NCI-H82 treated with DMSO at 0.1 percent for 48 hours (cell line): Measurements from ENCODE around the gene ABHD3.
"Not testable (repeated sequence)": the region's sequence is repeated elsewhere in the genome, so short reads cannot be mapped to it uniquely, and the experiment has no call there.

Source experiments
- DNase-seq: peaks from one replicate; lab custom pipeline; 2025; ENCODE audit not compliant: unreplicated experiment; lab: John Stamatoyannopoulos, UW

The ABHD3 gene, protein sequence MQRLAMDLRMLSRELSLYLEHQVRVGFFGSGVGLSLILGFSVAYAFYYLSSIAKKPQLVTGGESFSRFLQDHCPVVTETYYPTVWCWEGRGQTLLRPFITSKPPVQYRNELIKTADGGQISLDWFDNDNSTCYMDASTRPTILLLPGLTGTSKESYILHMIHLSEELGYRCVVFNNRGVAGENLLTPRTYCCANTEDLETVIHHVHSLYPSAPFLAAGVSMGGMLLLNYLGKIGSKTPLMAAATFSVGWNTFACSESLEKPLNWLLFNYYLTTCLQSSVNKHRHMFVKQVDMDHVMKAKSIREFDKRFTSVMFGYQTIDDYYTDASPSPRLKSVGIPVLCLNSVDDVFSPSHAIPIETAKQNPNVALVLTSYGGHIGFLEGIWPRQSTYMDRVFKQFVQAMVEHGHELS

DNA sequence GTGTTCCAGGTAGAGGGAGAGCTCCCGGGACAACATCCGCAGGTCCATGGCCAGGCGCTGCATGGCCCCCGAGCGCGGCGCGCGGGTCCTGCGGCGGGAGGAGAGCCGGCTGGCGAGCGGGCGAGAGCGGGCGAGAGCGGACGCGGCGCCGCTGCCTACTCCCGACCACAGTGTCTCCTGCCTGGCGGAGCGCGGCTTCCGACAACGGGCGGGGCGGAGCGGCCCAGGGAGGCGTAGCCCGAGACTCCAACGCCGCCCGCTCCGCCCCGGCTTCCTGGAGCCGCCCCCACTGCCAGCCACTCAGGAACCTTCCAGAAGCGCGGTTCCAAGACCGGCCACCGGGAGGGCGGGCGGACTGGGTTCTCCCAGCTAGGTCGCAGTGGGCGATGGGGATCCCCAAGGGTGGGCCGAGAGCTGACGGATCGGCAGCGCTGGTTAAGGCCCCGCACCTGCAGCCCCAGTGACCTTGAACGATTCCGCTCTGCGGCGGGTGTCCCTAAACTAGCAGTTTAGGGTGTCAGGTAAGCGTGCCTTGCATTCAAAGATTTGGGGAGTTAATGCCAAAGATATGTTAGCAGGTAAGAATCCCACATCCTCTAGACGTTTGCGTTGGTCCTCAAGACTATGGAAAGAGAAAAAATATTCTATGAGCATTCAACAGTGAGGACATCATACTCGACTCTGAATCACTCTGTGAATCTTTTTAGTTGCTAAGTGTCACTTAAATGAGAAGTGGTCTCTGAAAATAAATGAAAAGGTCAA is at the start of gene ABHD3:
Gene ABHD3, minus strand, starts transcription at position 172 of the 762 bp plus-strand sequence. Its CDS starts 109 bp downstream, at position 63.
- DNase-seq = peak; percentile 59

DNA sequence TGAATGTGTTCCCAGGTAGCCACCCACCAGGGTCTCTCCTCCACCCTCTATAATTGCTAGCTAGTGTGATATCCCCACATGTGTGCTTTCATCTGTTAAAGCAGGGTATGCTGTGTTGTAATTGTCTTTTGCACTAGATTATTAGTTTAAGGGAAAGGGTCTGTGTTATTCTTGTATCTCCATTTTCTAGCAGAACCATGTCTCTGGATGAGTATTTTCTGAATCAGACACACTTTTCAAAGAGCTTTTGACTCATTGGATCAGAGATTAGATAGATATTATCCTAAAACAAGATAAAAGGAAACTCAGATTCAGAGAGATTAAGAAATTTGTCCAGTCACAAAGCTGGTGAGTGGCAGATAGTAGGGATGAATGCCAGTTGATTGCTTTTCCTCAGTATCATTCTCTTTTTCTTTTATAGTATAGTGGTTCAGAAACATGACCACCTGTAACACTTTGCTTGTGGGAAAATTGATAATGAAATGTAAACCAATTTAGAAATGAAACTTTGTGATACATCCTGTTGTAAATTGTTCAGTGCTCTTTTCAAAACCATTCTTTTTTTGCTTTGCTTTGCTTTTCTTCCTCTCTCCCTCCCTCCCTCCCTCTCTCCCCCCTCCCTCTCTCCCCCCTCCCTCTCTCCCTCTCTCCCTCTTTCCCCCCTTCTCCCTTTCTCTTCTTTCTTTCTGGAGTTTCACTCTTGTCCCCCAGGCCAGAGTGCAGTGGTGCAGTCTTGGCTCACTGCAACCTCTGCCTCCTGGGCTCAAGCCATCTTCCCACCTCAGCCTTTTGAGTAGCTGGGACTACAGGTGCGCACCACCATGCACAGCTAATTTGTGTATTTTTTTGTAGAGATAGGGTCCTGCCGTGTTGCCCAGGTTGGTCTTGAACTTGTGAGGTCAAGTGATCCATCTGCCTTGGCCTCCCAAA is 43.5 kb upstream of the ABHD3 start:
- no peak for DNase-seq

DNA sequence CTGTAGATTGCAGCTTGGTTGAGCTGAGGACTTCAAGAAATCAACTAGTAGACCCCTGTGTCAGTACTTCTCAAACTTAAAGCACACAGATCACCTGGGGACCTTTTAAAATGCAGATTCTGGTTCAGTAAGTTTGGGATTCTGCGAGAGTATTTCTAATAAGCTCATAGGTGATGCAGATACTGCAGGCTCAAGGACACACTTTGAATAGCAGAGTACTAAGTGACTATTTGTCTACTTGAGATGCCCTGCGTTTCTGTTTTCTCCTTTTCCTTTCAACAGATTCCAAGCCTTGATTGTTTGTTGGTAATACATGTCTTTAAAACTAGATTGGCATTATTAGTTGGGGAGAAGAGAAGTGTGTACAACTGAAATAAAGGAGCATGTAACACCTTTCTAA is 42.7 kb upstream of the ABHD3 start:
- DNase-seq = no peak

DNA sequence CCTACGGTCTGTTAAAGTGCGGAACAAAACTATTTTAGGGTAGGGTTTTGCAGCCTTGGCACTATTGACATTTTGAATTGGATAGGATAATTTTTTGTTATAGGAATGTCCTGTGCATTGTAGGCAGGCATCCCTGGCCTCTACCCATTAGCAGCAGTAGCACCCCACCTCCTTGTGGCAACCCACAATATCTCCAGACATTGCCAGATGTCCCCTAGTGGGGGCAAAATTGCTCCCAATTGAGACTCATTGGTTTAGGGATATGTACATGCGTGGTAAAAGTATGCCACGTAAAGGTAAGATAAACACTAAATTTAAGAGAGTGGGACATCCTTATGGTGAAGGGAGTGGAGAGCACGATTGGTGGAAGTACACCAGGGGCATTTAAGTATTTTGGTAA is 40.7 kb upstream of the ABHD3 start:
- no peak for DNase-seq

DNA sequence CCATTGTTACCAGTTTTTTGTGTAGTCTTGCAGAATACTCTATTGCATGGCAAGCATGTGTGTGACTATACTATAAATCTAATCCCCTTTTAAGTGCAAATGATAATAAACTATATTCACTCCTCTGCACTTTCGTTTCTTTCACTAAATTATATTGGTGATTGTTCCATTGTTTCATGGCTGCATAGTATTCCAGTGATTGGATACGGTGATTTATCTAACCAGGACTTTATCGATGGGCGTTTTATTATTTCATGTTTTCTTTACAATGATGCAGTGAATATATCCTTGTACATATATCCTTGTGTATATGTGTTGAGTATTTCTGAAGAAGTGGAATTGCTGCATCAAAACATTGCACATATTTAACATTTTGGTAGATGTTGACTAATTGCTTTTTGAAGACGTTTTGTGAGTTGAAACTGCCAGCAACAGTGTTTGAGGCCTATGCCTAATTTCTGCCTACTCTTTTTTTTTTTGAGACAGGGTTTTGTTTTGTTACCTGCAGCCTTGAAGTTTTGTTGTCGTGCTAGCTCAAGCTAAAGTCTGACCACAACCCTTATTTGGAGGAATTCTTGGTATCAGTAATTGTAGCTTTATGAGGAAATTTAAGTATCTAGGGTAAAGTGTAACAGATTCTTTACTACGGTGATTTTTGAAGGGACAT is 38.7 kb upstream of the ABHD3 start:
- DNase-seq = no peak

DNA sequence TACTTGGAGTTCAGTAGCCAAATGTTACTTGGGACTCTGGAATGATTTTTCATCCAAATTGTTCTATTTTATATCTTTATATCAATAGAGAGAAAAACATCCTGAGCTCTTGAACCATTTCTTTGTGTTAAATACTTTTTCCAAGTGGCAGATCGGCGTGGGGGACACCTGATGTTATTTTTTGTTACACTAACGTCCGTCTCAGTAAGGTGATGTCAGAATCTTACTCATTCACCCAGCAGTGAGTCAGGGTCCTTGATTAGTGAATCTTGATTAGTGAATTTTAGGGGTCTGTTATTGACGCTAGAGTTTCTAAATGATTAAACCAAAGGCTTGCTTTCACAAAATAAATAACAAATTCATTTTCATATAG is 37.7 kb upstream of the ABHD3 start:
- DNase-seq = no peak

DNA sequence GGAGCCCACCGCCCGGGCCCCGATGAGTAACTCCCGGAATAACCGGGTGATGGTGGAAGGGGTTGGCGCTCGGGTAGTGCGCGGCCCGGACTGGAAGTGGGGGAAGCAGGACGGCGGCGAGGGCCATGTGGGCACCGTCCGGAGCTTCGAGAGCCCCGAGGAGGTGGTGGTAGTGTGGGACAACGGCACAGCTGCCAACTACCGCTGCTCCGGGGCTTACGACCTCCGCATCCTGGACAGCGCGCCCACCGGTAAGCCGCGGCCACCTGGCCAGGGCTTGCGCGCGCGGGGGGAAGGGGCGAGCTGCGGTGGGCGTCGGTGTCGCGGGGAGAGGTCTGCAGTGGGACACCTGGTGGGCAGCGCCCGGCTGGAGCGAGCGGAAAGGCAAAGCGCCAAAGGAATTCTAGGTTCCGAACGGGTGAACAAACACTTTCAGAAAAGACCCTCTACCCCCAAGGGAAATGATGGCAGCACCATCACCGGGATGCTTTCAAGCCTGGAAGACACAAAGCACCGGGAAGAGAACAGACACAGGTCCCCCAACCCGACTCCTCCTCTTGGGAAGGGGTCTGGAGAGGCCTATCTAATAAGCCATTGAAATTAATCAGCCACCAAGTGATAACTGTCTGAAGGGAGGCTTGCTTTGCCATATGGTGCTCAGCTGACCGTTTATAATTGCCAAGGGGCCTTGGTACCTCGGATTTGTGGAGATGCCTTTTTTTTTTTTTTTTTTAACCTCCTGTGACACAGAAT is 37.2 kb upstream of the ABHD3 start:
- peak; percentile 53 for DNase-seq

DNA sequence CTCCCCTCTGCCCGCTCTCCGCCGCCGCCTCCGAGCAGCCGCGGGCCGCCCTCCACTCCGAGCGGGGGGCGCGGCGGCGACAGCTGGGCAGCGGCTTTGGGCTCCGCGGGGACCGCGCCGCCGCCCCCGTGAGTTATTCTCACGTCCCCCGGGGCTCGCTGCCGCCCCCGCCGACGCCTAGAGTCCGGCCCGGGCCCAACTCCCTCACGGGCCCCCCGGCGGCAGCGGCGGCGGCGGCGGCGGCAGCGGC is 36.7 kb upstream of the ABHD3 start:
- DNase-seq = no peak

DNA sequence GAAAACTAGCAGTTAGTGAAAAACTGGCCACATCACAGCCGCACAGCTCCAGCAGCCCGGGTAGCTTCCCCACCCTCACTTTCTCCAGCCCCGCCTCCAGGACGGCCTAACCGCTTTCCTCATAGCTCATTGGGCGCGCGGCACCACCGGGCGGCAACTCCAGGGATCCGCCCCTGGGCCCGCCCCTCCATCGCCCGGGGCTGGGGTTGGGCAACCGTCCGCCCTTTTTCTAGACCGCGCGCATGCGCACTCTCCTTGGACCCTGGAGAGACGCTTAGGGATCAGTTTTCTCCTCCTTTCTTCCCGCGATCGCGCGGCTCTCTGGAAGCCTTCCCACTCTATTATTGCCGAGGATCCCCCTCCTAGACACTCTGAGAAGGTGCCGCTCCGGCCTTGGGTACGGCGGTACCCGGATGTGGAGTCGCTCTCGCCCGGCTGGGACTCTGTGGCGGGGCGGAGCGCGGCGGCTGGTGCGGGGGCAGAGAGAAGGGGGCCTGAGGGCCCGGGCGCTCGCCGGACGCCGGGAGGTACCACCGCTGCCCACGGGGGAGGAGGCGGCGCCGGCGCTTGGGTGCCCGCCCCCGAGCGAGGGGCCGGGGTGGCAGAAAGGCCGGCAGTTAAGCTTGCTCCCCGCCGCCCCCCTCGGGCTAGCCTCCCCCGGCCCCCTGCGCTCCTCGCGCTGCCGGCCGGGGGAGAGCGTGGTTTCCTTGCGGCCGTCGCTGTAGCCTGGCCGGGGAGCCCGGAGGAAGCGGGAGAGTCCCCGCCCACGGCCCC is 36.2 kb upstream of the ABHD3 start, which contains the start of gene MIB1:
Gene MIB1, plus strand, starts transcription at position 255 of the 774 bp plus-strand sequence. CDS start 792 bp downstream, outside the sequence.
- DNase-seq = peak; percentile 87

DNA sequence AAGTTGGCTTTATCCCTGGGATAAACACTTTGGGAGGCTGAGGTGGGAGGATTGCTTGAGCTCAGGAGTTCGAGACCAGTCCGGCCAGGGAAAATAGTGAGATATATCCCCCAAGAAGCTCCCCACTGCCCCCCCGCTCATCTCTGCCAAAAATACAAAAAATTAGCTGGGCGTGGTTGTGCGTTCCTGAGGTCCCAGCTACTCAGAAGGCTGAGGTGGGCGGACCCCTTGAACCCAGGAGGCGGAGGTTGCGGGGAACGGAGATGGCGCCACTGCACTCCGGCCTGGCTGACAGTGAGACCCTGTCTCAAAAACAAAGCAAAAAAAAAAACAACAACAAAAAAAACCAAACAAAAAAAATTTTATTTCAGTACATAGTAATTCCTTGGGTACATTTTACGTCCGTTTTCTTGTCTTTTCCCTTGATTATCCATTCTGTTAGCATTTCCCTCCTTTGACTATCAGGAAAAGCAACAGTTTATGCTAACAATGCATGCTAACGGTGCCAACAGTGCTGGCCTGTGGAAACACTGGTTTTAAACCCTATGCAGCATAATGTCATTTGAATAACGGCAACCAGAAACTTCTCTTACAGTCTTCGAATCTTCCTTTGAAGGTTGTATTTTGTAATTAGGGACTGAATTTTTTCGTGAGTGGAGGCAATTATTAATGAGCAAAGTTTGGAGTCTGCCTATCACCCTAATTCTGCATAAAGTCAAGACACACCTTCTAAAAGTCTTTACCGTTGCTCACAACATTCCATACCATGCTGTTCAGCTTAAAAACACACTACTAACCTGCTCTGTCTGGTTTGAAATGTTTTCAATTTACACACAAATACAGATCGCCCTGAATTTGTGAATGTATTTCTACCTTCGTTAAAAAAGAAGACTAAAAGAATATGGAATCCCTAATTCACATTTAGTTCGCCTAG is 35.3 kb upstream of the ABHD3 start:
- no peak for DNase-seq

DNA sequence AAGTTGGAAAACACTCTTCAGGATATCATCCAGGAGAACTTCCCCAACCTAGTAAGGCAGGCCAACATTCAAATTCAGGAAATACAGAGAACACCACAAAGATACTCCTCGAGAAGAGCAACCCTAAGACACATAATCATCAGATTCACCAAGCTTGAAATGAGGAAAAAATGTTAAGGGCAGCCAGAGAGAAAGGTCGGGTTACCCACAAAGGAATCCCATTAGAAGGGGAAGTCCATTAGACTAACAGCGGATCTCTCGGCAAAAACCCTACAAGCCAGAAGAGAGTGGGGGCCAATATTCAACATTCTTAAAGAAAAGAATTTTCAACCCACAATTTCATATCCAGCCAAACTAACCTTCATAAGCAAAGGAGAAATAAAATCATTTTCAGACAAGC is 32.4 kb upstream of the ABHD3 start:
- DNase-seq = not testable (repeated sequence)

DNA sequence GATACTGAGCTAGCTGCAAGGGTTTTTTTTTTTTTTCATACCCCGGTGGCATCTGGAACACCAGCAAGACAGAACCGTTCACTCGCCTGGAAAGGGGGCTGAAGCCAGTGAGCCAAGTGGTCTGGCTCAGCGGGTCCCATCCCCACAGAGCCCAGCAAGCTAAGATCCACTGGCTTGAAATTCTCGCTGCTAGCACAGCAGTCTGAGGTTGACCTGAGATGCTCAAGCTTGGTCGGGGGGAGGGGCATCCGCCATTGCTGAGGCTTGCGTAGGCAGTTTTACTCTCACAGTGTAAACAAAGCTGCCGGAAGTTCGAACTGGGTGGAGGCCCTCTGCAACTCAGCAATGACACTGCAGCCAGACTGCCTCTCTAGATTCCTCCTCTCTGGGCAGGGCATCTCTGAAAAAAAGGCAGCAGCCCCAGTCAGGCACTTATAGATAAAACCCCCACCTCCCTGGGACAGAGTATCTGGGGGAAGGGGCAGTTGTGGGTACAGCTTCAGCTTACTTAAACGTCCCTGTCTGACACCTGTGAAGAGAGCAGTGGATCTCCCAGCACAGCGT is 31.0 kb upstream of the ABHD3 start:
- DNase-seq = no peak

DNA sequence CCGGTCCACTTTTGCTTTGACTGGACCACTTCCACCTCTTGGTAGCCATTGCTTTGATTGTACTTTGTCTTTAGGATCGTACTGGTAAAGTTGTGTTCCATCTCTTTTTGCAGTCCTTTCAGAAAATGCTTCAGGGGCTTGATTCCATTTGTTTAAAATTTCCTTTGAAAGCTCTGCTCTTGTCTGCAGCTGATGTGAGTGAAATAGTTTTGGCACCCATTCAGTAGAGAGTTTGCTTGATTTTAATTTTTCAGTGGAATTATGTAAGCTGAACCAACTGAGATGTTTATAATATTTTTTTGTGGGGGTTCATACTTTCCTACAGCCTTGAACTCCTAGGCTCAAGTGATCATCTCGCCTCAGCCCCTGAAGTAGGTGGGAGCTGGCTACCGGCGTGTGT is 28.4 kb upstream of the ABHD3 start:
- no peak for DNase-seq

DNA sequence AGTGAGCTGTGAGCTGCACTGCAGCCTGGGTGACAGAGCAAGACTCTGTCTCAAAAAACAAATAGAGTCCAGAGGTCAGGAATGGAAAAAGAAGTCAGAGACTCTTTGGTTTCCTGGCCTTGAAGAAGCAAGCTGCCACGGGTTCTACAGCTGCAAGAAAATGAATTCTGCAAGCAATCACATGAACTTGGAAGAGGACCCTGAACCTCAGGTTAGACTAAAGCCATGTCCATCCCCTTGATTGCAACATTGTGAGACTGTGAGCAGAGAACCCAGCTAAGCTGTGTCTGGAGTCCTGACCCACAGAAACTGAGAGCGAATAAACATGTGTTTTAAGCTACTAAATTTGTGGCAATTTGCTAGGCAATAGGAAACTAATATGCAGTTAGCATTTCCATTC is 23.1 kb upstream of the ABHD3 start:
- DNase-seq = no peak

DNA sequence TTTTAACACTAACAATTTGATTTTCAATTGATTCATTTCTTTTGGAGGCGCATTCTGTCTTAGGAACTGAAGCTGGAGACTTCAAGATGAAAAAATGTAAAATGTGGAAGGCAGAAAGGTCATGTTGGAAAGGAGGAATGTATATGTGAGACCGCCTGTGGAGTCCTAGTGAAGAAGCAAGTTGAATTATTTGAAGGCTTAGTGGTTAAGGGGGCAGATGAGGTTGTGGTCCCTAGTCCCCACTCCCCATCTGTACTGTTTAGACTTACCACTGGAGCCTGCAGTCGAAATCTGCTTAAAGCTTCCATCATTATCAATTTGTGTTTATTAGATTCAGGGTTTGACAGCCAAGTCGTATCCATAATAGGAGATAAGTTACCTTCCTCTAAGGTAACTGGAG is 20.6 kb upstream of the ABHD3 start:
- DNase-seq = peak; percentile 88

DNA sequence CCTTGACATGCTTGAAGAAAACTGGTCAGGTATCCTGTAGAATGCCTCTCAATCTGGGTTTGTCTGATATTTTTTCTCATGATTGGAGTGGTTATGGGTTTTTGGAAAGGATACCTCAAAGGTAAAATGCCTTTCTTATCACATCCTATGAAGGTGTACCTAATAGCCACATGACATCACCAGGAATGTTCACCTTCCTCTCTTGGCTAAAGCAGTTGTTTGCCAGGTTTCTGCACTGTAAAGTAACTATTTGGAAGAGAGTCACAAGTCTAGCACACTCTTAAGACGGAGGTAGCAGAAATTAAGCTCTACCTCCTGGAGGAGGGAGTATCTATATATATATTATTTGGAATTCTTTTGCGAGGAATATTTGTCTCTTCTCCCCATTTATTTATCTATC is 18.1 kb upstream of the ABHD3 start:
- no peak for DNase-seq

DNA sequence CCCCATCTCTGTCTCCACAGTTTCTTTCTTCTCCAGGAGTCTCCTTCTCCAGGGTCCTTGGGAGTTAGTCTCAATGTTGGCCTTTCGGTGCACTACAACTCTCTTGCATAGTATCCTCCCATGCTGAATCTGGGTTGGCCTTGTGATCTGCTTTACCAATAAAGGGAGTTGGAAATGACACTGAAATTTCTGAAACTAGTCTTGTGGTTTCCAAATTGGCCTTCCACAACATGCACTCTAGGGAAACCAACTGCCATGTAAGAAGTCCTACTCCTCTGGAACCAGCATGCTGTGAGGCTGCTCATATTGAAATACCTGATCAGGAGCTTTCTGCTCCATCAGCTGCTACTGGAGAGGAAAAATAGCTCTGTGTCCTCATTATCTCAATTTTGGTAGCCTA is 9.9 kb upstream of the ABHD3 start:
- no peak for DNase-seq

DNA sequence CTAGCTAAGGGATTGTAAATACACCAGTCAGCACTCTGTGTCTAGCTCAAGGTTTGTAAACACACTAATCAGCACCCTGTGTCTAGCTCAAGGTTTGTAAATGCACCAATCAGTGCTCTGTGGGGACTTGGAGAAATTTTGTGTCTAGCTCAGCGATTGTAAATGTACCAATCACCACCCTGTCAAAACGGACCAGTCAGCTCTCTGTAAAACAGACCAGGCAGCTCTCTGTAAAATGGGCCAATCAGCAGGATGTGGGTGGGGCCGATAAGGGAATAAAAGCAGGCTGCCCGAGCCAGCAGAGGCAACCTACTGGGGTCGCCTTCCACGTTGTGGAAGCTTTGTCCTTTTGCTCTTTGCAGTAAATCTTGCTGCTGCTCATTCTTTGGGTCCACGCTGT is 2.6 kb upstream of the ABHD3 start:
- DNase-seq = not testable (repeated sequence)
